HCT116 (cell line): ENCODE results near the gene TAMM41. TPM values are rescaled to one million over a fixed set of nuclear protein-coding genes. Genes with fewer than 3 reads are reported as not detected.

Experiments used
- ATAC-seq: fragments of 200-7000 bp; cut with Tn5 transposase; 2 replicates; pipeline ENCODE4 v1.9.1; 2020; ENCODE audit warnings: mild to moderate bottlenecking, moderate library complexity
- BruUV-seq: library from RNA; stranded (reverse); fragments of 400-500 nt; replicated peaks from 2 replicates; lab custom pipeline; 2021; lab: Mats Ljungman, UMichigan
- CTCF ChIA-PET: fragments of 300-600 bp; sonication (Branson Sonifier 250); formaldehyde crosslinking; loops from one replicate; lab custom pipeline; 2021; ENCODE audit warnings: antibody characterized with exemption; lab: Charles Lee
- POLR2A ChIA-PET: fragments of 300-600, 350-600 bp; sonication (Branson Sonifier 250); formaldehyde crosslinking; loops from one replicate; lab custom pipeline; 2021; ENCODE audit warnings: antibody characterized with exemption; lab: Charles Lee
- RAD21 ChIA-PET, 2 experiments: fragments of 300-600 bp; sonication (Branson Sonifier 250); formaldehyde crosslinking; loops; one replicate each; lab custom pipeline; 2023; ENCODE audit warnings: low total read pairs in 2 of 2; ENCODE audit not compliant: uncharacterized antibody in 2 of 2, unreplicated experiment in 2 of 2, low non-redundant PET in 1 of 2; lab: Charles Lee
- DNase-seq: peaks from one replicate; pipeline ENCODE4 v3.0.0-alpha.2; 2010; ENCODE audit warnings: low read depth, low spot score
- H2AFZ ChIP-seq: fragments of 200-600 bp; shearing (Covaris generic), sonication (generic); 2 replicates; pipeline ENCODE4 v1.6.1; 2017; ENCODE audit warnings: low read depth, mixed run types, mixed read lengths, antibody characterized with exemption, low read length; ENCODE audit not compliant: poor library complexity, severe bottlenecking
- H3K27ac ChIP-seq: 2 replicates; pipeline ENCODE4 v1.5.1; 2012; ENCODE audit warnings: low read depth, low read length
- H3K27me3 ChIP-seq: fragments of 200-600 bp; sonication (generic); 2 replicates; pipeline ENCODE4 v1.6.1; 2016; ENCODE audit warnings: mixed run types, low read length, mixed read lengths; ENCODE audit not compliant: insufficient read depth
- H3K36me3 ChIP-seq, 2 experiments: fragments of 200-500 bp in 1 of 2; fragments of 200-600 bp in 1 of 2; sonication (Bioruptor generic) in 1 of 2; sonication (generic) in 1 of 2; 2 replicates each; pipeline versions ENCODE4 v1.5.1 to v1.6.1; 2014 to 2016; ENCODE audit warnings: low read length in 2 of 2, inconsistent platforms in 1 of 2, mixed read lengths in 1 of 2, mixed run types in 1 of 2; ENCODE audit not compliant: insufficient read depth in 2 of 2, control insufficient read depth in 1 of 2
- H3K4me1 ChIP-seq, 2 experiments: fragments of 200-600 bp in 1 of 2; sonication (generic) in 1 of 2; 2 replicates each; pipeline versions ENCODE4 v1.5.1 to v1.6.1; 2012 to 2017; ENCODE audit warnings: low read length in 2 of 2, inconsistent platforms in 1 of 2, mild to moderate bottlenecking in 1 of 2, mixed read lengths in 1 of 2, mixed run types in 1 of 2, moderate library complexity in 1 of 2; ENCODE audit not compliant: insufficient read depth in 2 of 2, control insufficient read depth in 1 of 2
- H3K4me2 ChIP-seq: fragments of 200-600 bp; sonication (generic); 2 replicates; pipeline ENCODE4 v1.6.1; 2017; ENCODE audit warnings: mixed run types, low read length, mixed read lengths
- H3K4me3 ChIP-seq, 2 experiments: fragments of 200-600 bp in 1 of 2; sonication (generic) in 1 of 2; replicated peaks in 1 of 2; 2 replicates each; pipeline ENCODE4 v1.5.1; 2011 to 2016; ENCODE audit warnings: low read length in 2 of 2, control low read depth in 1 of 2, low read depth in 1 of 2, mild to moderate bottlenecking in 1 of 2, mixed read lengths in 1 of 2, mixed run types in 1 of 2
- H3K79me2 ChIP-seq: fragments of 200-600 bp; sonication (generic); 2 replicates; pipeline ENCODE4 v1.6.1; 2017; ENCODE audit warnings: mild to moderate bottlenecking, mixed run types, low read length, moderate library complexity, mixed read lengths; ENCODE audit not compliant: insufficient read depth
- H3K9ac ChIP-seq: fragments of 200-600 bp; sonication (generic); 2 replicates; pipeline ENCODE4 v1.6.1; 2016; ENCODE audit warnings: low read length, mixed read lengths
- H3K9me2 ChIP-seq: fragments of 200-600 bp; sonication (generic), shearing (Covaris generic); 2 replicates; pipeline ENCODE4 v1.6.1; 2017; ENCODE audit warnings: mixed run types, mild to moderate bottlenecking, moderate library complexity; ENCODE audit not compliant: insufficient read depth
- H3K9me3 ChIP-seq, 2 experiments: fragments of 200-500 bp in 1 of 2; fragments of 200-600 bp in 1 of 2; sonication (Bioruptor generic) in 1 of 2; sonication (generic) in 1 of 2; 2 replicates each; pipeline ENCODE4 v1.6.1; 2014 to 2017; ENCODE audit warnings: low read length in 2 of 2, mixed read lengths in 2 of 2, inconsistent platforms in 1 of 2, low read depth in 1 of 2, mild to moderate bottlenecking in 1 of 2, mixed run types in 1 of 2, moderate library complexity in 1 of 2; ENCODE audit not compliant: control insufficient read depth in 1 of 2, insufficient read depth in 1 of 2
- H4K20me1 ChIP-seq: fragments of 200-600 bp; sonication (generic), shearing (Covaris generic); 2 replicates; pipeline ENCODE4 v1.6.1; 2017; ENCODE audit warnings: mixed run types, mild to moderate bottlenecking, moderate library complexity; ENCODE audit not compliant: insufficient read depth
- CEBPB ChIP-seq: IDR thresholded peaks from 2 replicates; pipeline ENCODE4 v1.6.1; 2012; ENCODE audit warnings: low read depth
- EZH2 ChIP-seq: fragments of 200-600 bp; sonication (generic); IDR thresholded peaks from 2 replicates; pipeline ENCODE4 v1.6.1; 2017; ENCODE audit warnings: antibody characterized with exemption, mixed run types
- JUND ChIP-seq: IDR thresholded peaks from 2 replicates; pipeline ENCODE4 v1.6.1; 2012
- POLR2A ChIP-seq: IDR thresholded peaks from 2 replicates; pipeline ENCODE4 v1.7.0; 2011; ENCODE audit warnings: borderline replicate concordance; ENCODE audit not compliant: insufficient read depth, insufficient read length; ENCODE audit errors: extremely low read depth
- SP1 ChIP-seq: IDR thresholded peaks from 2 replicates; pipeline ENCODE4 v1.6.1; 2012; ENCODE audit warnings: low read depth
- YY1 ChIP-seq: IDR thresholded peaks from 2 replicates; pipeline ENCODE4 v1.6.1; 2011; ENCODE audit warnings: low read length, low read depth, moderate library complexity, mild to moderate bottlenecking; ENCODE audit not compliant: insufficient replicate concordance; ENCODE audit errors: extremely low read depth
- intact Hi-C: fragments of 100-400 bp; cut with micrococcal nuclease; formaldehyde crosslinking; loops from 2 replicates; pipeline ENCODE4 v1.10.0; 2022
- total RNA-seq: library from RNA; stranded (reverse); gene quantifications from one replicate; pipeline ENCODE4 v1.2.1, GENCODE V29; 2021; ENCODE audit not compliant: unreplicated experiment
- TF ChIP-seq, protein P1 (sequence below): IDR thresholded peaks from 2 replicates; pipeline ENCODE4 v1.6.1; 2011; ENCODE audit warnings: mild to moderate bottlenecking, low read length, moderate library complexity; ENCODE audit not compliant: insufficient replicate concordance; ENCODE audit errors: extremely low read depth

Gene TAMM41
- total RNA-seq, 1 experiment from 2014 or later, result 17.9 TPM

DNA sequence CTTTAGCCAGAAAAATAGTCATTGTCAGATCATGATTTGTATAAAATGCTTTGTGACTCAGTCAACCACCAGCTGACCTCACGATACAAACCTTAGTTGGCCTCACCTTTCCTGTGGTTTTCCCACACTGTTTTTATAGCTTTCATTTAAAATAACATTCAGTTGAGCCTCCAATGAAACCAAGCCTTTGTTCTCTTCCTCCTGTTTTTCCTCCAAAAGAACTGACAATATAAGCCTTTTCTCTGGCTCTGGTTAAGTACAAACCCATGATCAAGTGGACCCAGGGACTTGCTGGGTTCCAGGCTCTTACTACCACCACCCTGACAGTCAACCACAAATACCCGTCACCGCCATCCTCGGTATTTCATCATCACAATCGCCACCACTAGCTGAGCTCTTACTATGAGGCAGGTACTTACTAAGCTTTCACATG, 81.7 kb downstream of the TAMM41 start (continued):
- TF ChIP-seq EZH2 (no peak), CEBPB (peak; percentile 93)

DNA sequence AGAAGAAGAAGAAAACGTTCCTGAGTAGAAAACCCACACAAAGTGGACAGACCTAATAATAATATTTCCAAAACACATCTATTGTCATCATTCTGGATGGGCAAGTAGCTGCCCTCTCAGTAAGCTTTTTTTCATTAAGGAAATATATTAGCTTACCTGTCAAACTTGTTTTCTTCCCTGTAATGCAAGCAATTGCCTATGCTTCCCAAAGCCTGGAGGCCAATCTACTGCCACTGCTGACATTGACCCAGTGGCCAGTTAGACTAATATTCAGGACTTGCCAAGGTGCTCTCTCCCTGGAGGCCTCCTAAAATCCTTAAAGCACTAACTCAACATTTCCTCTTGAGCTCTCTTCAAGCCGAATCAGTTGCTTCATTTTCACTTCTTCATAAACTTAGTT, 86.7 kb downstream of the TAMM41 start:
- CTCF ChIA-PET, result no interaction called here
- TF ChIP-seq JUND (no peak), YY1 (no peak), SP1 (no peak), POLR2A (no peak)
- TF ChIP-seq, protein P1, sequence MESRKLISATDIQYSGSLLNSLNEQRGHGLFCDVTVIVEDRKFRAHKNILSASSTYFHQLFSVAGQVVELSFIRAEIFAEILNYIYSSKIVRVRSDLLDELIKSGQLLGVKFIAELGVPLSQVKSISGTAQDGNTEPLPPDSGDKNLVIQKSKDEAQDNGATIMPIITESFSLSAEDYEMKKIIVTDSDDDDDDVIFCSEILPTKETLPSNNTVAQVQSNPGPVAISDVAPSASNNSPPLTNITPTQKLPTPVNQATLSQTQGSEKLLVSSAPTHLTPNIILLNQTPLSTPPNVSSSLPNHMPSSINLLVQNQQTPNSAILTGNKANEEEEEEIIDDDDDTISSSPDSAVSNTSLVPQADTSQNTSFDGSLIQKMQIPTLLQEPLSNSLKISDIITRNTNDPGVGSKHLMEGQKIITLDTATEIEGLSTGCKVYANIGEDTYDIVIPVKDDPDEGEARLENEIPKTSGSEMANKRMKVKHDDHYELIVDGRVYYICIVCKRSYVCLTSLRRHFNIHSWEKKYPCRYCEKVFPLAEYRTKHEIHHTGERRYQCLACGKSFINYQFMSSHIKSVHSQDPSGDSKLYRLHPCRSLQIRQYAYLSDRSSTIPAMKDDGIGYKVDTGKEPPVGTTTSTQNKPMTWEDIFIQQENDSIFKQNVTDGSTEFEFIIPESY, result no peak
- no peaks in the 10 kb centered on the region for H3K9me2 ChIP-seq
- RAD21 ChIA-PET, result no interaction called here
- ATAC-seq, result no peak
- H2AFZ ChIP-seq, result no peak overlapping the region
- POLR2A ChIA-PET, result no interaction called here
- no peak for DNase-seq
- H3K4me3 ChIP-seq, result no peak overlapping the region
- H3K27me3 ChIP-seq, result 0 out of 2 replicates have a peak, but pooled peaks cover 2% of the 10 kb centered on the region
- H3K79me2 ChIP-seq, result no peaks in the 10 kb centered on the region
- no peak overlapping the region for H3K27ac ChIP-seq
- H3K4me1 ChIP-seq, result peaks cover 0 to 4% of the 10 kb centered on the region in 2 experiments; a peak in 2 of 4 replicates
- H4K20me1 ChIP-seq, result no peaks in the 10 kb centered on the region
- intact Hi-C loops, result no loop called here
- H3K9me3 ChIP-seq, result no peaks in the 10 kb centered on the region
- H3K4me2 ChIP-seq, result no peak overlapping the region
- no TSS peak for BruUV-seq
- no peaks in the 10 kb centered on the region for H3K36me3 ChIP-seq
- no peak overlapping the region for H3K9ac ChIP-seq
